HL-60 (cell line): Measurements from ENCODE around the gene NCF4.

Experiments
- DNase-seq, 2 experiments: peaks; one replicate each; pipeline ENCODE4 v3.0.0-alpha.2; 2010 to 2020; ENCODE audit warnings: low read depth in 1 of 2, low spot score in 1 of 2
- H3K27ac ChIP-seq: fragments of 250-450 bp; sonication (Bioruptor Pico); replicated peaks from 2 replicates; pipeline ENCODE4 v1.5.1; 2020; ENCODE audit warnings: mild to moderate bottlenecking, moderate library complexity
- H3K27me3 ChIP-seq: fragments of 250-450 bp; sonication (Bioruptor Pico); 2 replicates; pipeline ENCODE4 v1.5.1; 2021; ENCODE audit warnings: mild to moderate bottlenecking, moderate library complexity; ENCODE audit not compliant: insufficient read depth, poor library complexity, severe bottlenecking
- H3K4me3 ChIP-seq: replicated peaks from 2 replicates; pipeline ENCODE4 v1.5.1; 2011; ENCODE audit warnings: mild to moderate bottlenecking, control low read depth, low read length; ENCODE audit not compliant: insufficient read depth
- CTCF ChIP-seq: IDR thresholded peaks from one replicate; pipeline ENCODE4 v1.5.1; 2011; ENCODE audit warnings: low read length, control low read depth, inconsistent platforms; ENCODE audit not compliant: insufficient read depth
- GABPA ChIP-seq: IDR thresholded peaks from 2 replicates; pipeline ENCODE4 v1.6.1; 2012; ENCODE audit warnings: low read depth
- POLR2AphosphoS5 ChIP-seq: IDR thresholded peaks from 2 replicates; pipeline ENCODE4 v1.6.1; 2012; ENCODE audit warnings: low read depth
- REST ChIP-seq: IDR thresholded peaks from 2 replicates; pipeline ENCODE4 v1.6.1; 2012; ENCODE audit warnings: low read depth; ENCODE audit not compliant: insufficient replicate concordance
- SPI1 ChIP-seq: IDR thresholded peaks from 2 replicates; pipeline ENCODE4 v1.6.1; 2012; ENCODE audit warnings: low read depth, mild to moderate bottlenecking, borderline replicate concordance

The NCF4 gene

DNA sequence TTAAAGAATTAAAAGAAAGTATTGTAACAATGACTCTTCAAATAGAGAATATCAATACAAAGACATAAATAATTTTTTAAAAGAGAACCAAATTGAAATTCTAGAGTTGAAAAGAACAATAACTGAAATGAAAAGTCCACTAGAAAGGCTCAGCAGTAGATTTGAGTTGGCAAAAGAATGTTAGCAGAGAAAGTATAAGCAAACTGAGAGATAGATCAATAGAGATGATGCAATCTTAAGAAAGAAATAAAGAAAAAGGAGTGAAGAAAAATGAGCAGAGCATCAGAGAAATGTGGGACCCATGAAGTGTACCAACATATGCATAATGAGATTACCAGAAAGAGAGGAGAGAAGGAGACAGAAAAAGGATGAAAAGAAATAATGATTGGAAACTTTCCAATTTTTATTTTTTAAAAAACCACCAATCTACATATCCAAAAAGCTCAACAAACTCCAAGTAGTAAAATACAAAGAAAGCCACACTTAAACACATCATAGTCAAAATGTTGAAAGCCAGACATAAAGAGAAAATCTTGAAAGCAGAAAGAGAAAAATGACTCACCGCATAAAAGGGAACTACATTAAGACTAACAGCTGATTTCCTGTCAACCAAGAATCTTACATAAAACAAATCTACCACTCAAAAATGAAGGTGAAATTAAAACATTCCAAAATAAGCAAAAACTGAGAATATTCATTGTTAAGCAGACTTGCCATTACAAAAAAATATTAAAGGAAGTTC, 20.9 kb downstream of the NCF4 start:
- DNase-seq = no peak
- Histone ChIP-seq H3K27ac (no peak overlapping the region), H3K4me3 (no peak overlapping the region), H3K27me3 (no peaks in the 10 kb centered on the region)
- TF ChIP-seq SPI1 (peak; percentile 39; the same call in 1 of the 2 replicates), POLR2AphosphoS5 (no peak)

DNA sequence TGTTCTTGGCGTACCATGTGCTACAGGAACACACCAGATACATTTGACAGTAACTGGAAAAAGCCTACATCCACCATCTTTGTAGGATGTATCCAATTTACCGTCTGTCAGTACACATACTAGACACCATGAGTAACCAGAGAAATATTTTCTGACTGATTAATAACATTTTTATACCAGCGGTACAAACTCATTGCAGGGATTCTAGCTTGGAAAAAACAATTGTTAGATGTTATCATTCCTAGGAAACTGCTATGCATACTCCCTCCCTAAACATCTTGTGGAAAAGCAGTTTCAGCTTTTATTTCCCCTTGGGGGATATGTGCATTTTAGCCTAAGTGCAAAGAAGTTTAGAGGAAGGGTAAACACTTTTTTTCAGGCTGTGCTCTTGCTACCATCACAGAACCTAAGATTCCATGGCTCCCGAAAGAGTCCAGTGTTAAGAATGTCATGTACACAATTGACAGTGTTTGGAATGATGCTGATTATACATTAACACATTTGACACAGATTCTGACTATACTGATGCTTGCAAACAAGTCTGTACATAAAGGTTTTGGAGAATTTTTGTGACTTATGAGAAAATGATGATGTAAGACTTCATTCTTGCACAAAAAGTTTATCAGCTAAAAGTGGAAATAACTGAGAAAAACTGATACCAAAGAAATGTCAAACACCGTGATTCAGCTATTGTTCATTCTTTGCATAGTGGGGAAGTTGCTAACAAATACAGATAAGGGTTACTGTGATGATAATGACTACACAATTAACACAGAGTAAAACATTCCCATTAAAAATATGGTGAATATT, 23.7 kb downstream of the NCF4 start:
- no peak overlapping the region for H3K27ac ChIP-seq
- DNase-seq = no peak
- no peak for TF ChIP-seq SPI1
- no peak for TF ChIP-seq REST
- TF ChIP-seq GABPA = no peak
- no peak for TF ChIP-seq CTCF
- no peak for TF ChIP-seq POLR2AphosphoS5

DNA sequence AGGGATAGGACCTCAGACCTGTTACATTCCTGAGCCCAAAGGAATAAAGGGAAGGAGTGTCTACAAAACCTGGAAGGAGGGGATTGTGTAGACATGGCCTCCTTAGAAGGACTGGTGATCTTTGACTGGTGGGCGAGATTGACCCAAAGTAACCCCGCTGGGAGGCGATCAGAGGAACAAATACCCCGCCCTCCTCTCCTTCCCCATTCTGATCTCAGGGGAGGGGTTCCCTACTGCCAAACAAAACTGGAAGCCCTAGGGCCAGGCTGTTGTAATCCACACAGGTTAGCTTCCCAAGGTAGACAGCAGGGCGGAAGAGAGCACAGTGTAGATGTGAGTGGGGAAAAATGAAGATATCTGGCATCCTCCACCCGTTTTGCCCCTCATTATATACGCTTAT, 24.7 kb downstream of the NCF4 start:
- no peak overlapping the region for H3K27ac ChIP-seq
- no peaks in the 10 kb centered on the region for H3K27me3 ChIP-seq
- DNase-seq = peak in 1 of 2 experiments; percentile 16
- TF ChIP-seq GABPA (no peak), POLR2AphosphoS5 (no peak), REST (no peak), SPI1 (no peak), CTCF (no peak)
- H3K4me3 ChIP-seq = no peak overlapping the region

More for the DNA sequence above, 23.7 kb downstream of the NCF4 start:
- Histone ChIP-seq H3K27me3 (no peaks in the 10 kb centered on the region), H3K4me3 (no peak overlapping the region)

GRCh38 chr22:36886016-36886415, 25.2 kb downstream of the NCF4 start:
- no peak overlapping the region for H3K4me3 ChIP-seq
- TF ChIP-seq POLR2AphosphoS5 = no peak
- TF ChIP-seq CTCF = no peak
- TF ChIP-seq REST = no peak
- no peak for TF ChIP-seq SPI1
- TF ChIP-seq GABPA = no peak
- no peaks in the 10 kb centered on the region for H3K27me3 ChIP-seq
- DNase-seq = no peak
- H3K27ac ChIP-seq = no peak overlapping the region
